Inflammatory macrophage treated with lipopolysaccharide for 1 hour (primary cell): ENCODE data around the gene FHAD1.
A peak's percentile ranks its signal among the peaks of the same experiment; 100 is the strongest.

Experiments used
- DNase-seq, 2 donors: peaks; one replicate each; pipeline ENCODE4 v3.0.0-alpha.2; 2020 to 2022

FHAD1 gene

GRCh38 chr1:15246960-15247614 is at the start of gene FHAD1:
FHAD1 (plus strand) TSS chr1:15247223; CDS start chr1:15251785, 4,562 bp downstream.
- no peak for DNase-seq

- no peak for DNase-seq
Observed at GRCh38 chr1:15197591-15198447, 49.2 kb upstream of the FHAD1 start.

- DNase-seq, result no peak
Observed at GRCh38 chr1:15198684-15199083, 48.3 kb upstream of the FHAD1 start.

GRCh38 chr1:15201221-15201620 is 45.8 kb upstream of the FHAD1 start:
- no peak for DNase-seq

GRCh38 chr1:15201849-15202551 is 45.0 kb upstream of the FHAD1 start:
- DNase-seq, result no peak

GRCh38 chr1:15204931-15205330 is 42.1 kb upstream of the FHAD1 start:
- no peak for DNase-seq

- DNase-seq, result no peak
Observed at GRCh38 chr1:15205586-15206346, 41.3 kb upstream of the FHAD1 start.

- no peak for DNase-seq
Observed at GRCh38 chr1:15206418-15207030, 40.5 kb upstream of the FHAD1 start.

GRCh38 chr1:15207031-15207828 is 39.8 kb upstream of the FHAD1 start:
- DNase-seq, result no peak

GRCh38 chr1:15207829-15208429 is 39.1 kb upstream of the FHAD1 start:
- DNase-seq, result no peak

GRCh38 chr1:15210651-15211375 is 36.2 kb upstream of the FHAD1 start:
- no peak for DNase-seq

- DNase-seq, result no peak
Observed at GRCh38 chr1:15211424-15211823, 35.6 kb upstream of the FHAD1 start.

- DNase-seq, result no peak
Observed at GRCh38 chr1:15212216-15212953, 34.6 kb upstream of the FHAD1 start.

GRCh38 chr1:15212954-15213291 is 34.1 kb upstream of the FHAD1 start:
- DNase-seq, result no peak

- DNase-seq, result peak; percentile 80 to 84
Observed at GRCh38 chr1:15213341-15213821, 33.6 kb upstream of the FHAD1 start.

- DNase-seq, result no peak
Observed at GRCh38 chr1:15214527-15214926, 32.5 kb upstream of the FHAD1 start.

- DNase-seq, result no peak
Observed at GRCh38 chr1:15215116-15215515, 31.9 kb upstream of the FHAD1 start.

- no peak for DNase-seq
Observed at GRCh38 chr1:15217654-15218053, 29.4 kb upstream of the FHAD1 start.
